Measurements from ENCODE around the gene EML1.

Gene EML1

GRCh38 chr14:99831303-99831702 is 38.1 kb downstream of the EML1 start:
- no peak for DNase-seq

DNA sequence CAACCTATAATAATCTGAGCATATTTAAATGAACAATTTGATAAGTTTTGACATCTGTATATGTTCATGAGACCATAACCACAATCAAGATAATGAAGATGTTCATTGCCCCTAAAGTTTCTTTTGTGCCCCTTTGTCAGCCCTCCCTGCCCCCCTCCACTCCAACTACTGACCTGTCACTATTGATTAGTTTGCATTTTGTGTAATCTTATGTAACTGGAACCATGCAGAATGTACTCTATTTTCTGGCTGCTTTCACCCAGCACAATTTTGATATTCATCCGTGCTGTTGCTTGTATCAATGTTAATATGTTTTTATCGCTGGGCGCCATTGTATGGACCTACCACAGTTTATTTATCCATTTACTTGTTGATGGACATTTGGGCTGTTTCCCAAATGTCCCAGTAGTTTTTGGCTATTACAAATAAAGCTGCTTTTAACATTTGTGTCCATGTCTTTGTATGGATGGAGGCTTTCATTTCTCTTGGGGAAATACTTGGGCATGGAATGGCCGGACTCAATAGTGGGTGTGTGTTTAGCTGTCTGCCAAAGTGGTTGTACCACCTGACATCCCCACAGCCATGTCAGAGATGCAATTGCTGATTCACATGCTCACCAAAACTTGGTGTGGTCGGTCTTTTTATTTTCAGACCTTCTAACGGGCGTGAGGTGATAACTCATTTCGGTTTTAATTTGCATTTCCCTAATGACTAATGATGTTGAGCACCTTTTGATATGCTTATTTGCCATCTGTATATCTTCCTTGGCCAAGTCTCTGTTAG is 38.9 kb downstream of the EML1 start:
- DNase-seq: no peak

DNA sequence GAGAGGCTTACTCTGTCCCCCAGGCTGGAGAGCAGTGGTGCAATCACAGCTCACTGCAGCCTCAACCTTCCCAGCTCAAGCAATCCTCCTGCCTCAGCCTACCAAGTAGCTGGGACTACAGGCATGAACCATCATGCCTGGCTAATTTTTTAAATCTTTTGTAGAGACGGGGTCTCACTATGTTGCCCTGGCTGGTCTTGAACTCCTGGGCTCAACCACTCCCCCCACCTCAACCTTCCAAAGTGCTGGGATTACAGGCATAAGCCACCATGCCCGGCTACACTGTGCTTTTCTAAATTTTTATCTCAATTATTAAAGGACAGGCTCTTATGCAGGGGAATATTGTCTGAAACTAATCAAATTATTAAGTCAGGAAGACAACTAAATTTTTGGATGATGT is 44.6 kb downstream of the EML1 start:
- no peak for DNase-seq

DNA sequence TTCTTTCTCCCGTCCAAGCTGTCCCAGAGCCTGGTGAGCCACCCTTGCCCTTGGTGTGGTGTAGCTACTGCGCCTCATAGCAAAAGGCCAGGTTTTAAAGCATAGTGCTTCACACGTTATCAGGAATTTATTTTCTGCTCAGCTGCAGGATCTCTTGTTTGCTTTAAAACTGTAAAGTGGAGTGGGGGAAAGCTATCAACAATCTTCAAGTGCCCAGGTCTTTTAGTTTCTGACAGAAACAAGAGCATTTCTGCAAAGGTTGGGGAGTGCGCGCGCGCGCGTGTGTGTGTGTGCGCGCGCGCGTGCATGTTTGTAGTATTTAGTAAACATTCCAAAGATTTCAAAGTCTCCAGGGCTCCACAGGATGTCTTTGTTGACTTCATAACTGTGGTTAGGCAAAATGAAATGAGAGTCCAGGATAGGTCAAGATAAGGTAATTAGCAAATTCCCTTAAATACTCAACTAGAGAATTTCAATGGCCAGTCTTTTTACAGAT is 45.5 kb downstream of the EML1 start:
- DNase-seq: no peak

GRCh38 chr14:99839696-99840095 is 46.5 kb downstream of the EML1 start:
- DNase-seq: no peak

GRCh38 chr14:99840265-99840664 is 47.1 kb downstream of the EML1 start:
- no peak for DNase-seq

DNA sequence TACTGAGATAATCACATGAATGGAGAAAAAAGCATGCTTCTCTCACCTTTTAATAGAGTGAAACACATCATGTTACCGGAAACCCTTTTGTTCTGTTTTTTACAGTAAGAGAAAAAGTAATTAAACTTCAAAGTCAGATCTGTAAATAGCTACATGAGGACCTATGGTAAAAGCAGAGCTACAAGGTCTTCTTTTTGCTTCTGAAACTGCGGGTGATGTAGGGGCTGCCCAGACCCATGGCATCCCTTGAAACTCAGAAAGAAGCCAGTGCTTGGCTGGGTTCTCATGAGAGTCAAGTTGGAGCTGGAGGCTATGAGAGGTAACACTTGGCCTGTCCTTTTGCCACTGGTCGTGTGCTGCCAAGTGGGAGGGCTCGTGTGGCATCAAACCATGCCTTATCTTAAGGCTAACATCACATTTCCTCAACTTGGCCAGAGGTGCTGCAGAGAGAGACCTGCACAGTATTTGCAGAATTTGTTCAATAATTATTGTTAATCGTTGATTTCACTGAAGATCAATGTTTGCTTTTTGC is 47.6 kb downstream of the EML1 start:
- DNase-seq: no peak

- DNase-seq: no peak
Observed at GRCh38 chr14:99841436-99842071, 48.3 kb downstream of the EML1 start.

DNA sequence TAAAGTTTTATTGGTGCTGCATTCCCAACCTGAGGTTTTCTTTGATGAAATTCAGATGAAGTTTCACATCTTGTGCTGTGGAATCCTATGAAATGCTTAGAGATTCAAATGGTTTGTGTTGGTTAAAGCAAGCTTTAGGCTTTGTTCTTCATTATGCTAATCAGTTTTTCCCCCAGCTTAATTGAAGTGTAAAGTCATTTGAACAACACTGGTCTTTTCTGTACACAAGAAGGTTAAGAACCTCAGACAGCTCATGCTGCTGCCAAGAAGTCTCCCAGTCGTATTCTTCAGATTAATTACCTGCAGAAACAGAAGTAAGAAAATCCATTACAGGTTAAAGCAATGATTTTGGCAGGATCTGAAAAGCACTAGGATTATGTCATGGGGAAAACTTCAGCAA is 48.9 kb downstream of the EML1 start:
- DNase-seq: no peak

DNA sequence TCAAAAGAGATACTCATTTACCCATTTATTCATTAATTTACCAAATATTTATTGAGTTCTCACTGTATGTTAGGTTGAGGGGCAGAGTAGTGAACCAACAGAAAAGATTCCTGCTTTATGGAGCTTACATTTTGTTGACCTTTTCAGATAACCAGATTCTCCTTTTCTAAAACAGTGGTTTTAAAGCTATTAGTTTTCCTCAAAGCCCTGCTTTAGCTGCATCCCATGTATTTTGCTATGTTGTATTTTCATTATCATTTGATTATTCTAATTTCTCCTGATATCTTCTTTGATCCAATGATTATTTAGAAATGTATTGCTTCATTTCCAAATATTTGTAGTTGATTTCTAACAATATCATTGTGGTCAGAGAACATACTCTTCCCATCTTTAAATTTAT is 53.6 kb downstream of the EML1 start:
- no peak for DNase-seq

DNA sequence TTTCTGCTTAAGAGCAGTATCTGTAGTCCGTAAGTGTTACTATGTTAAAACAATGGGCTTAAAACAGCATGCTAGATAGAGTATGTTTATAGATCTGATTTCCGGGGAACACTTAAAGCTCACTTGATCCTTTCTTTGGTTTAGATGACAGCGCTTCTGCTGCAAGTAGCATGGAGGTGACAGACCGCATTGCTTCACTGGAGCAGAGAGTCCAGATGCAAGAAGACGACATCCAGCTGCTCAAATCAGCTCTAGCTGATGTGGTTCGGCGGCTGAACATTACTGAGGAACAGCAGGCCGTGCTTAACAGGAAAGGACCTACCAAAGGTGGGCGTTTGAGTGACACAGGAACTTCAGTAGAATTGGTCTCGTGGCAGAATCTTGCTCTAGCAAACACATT is 57.5 kb downstream of the EML1 start:
- DNase-seq: no peak

GRCh38 chr14:99852578-99852977 is 59.4 kb downstream of the EML1 start:
- no peak for DNase-seq

DNA sequence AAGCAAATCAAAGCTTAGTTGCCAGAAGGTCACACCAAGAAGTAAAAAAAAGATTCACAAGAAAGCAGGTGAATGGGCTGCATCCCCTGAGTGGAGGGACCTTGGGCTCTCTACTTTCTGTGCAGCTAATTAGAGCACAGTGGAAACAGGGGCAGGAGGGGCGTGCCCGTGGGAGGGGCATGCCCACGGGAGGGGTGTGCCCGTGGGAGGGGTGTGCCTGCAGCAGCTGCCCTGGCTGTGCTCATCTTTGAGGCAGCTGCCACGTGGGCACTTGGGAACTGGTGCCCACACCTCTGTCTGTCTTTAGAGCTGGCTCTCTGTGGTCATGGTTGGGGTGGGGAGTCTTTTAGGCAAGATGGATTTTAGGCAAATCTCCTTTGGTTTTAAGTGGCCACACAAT is 60.0 kb downstream of the EML1 start:
- DNase-seq: peak; percentile 11

DNA sequence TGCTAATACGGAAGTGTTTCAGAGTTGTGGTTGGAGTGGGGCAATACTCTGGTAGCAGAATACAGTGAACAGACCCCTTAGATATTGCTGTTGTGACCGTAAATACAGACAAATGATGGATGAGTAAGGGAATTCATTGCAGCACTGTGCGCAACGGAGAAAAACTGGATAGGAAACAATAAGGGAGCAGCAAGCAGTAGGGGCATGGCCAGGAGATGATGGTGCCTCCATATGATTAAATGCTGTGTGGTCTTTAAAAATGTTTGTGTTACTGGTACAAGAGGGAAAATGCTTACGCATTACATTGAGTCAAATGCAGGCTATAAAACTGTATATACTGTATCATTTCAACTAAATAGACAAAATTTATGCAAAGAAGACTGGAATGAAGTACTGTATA is 61.6 kb downstream of the EML1 start:
- DNase-seq: no peak

DNA sequence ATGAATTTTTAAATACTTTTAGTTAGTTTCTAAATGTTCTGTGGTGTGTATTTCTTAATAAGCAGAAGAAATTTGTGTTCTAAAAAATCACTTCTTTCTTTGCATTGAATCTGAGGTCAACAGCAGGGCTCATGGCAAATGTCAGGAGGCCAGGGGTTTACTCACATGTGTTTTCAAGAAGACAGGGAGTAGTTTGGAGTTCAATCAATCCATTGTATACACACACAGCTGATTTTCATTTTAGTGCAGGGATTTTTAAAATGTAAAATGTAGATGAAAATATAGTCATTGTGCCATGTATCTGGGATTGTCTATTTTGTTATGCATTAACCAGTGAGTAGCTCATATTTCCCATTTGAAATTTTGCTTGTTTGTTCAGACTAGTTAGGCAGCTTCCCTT is 62.1 kb downstream of the EML1 start:
- no peak for DNase-seq

DNA sequence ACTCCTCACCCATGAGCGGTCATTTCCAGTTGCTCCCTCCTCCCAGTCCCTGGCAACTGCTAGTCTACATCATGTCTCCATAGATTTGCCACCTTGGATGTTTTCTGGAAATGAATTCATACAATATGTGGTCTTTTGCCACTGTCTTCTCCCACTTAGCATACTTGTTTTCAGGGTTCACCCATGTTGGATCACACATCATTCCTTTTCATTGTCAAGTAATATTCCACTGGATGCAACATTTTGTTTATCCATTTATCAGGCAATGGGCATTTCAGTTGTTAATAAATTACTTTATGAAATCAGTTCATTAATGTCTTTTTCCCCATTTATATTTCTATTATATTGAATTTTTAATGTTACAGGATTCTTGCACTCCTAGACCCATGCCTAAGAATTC is 64.3 kb downstream of the EML1 start:
- no peak for DNase-seq

- no peak for DNase-seq
Observed at GRCh38 chr14:99860219-99860618, 67.0 kb downstream of the EML1 start.

DNA sequence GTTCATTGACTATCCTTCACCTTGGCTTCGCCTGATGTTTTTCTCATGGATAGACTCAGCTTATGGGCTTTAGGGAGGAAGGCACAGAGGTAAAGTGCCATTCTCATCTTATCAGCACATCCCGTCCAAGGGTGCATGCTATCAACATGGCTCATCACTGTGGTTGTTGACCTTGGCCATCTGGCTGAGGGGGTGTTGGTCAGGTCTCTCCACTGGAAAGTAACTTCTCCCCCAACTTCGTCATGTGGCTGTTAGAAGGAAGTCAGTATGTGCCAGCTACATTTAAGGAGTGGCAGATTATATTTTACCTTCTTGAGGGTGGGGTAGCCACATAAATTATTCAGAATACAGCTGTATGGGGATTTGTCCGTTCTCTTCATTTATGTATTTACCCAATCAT is 68.9 kb downstream of the EML1 start:
- no peak for DNase-seq

DNA sequence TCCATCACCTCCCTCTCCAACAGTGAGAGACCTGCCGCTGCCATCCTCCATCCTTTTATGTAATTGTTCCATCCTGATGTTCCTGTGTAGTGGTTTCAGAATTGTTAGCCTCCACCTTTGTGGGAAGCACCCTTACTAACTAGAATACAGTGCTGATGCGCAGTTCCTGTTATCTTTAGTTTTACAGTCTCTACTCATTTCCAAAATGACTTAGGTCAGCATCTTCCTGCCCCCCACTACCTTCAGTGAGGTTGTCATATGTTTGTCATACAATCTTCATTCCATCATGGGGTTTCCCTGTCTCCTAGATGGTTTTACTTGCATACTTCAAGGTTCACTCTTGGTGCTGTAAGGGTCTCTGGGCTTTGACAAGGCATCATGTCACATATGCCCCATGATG is 69.8 kb downstream of the EML1 start:
- DNase-seq: no peak

GRCh38 chr14:99865408-99865807 is 72.2 kb downstream of the EML1 start:
- no peak for DNase-seq

GRCh38 chr14:99870617-99871016 is 77.4 kb downstream of the EML1 start:
- no peak for DNase-seq

GRCh38 chr14:99871771-99872170 is 78.6 kb downstream of the EML1 start:
- DNase-seq: no peak

DNA sequence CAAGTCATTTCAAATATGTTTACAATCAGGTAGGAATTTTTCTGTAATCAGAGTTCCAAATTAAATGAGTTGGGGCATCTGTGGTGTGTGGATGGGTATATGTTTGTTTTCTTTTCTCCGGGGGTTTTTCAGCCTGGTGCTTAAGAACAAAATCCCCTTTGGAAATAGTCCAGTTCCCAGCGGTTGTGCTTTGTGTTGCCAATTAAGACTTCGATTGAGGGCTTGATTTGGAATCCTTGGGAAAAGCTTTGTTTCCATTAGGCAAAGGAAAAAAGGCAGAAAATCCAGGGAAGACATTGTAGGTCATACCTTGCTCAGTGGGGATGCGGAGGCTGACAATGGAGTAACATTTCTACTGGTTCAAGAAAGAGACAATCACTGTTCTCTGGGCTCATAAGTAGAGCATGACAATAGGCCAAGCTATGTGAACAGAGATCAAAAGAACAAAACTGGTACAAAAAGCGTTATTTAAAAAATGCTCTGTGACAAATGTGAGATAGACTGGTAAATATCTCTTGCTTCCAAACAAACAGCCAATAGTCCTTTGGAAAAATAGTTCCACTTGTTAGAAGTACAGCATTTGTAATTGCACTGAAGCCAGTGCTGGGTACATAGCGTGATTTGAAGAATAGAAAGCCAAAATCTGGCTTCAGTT is 79.7 kb downstream of the EML1 start:
- DNase-seq: no peak

DNA sequence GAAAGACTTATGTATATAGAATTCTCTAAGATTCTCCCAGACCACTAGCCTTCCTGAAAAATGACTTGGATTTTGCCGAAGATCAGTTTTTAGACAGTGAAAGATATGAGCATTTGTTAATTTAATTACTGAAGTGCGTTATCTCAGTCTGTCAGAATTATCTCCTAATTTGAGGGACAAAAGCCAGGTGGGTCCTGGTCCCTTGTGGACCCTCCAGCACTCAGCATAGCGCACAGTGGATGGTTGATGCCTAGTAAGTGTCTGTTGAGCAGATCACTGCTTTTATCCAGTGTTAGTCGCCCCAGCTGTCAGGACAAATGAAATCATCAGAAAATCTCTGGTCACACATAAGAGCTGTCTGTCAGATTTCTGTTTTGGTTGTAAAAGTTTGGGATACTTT is 80.4 kb downstream of the EML1 start:
- DNase-seq: no peak

Measured in CD4-positive, alpha-beta T cell treated with Interleukin-17A for 4 hours (primary cell).